NT2/D1 (cell line): Measurements from ENCODE around the gene AMPD3.

Experiments used
- DNase-seq: peaks from one replicate; pipeline ENCODE4 v3.0.0-alpha.2; 2011; ENCODE audit warnings: low read depth, low spot score
- H3K27me3 ChIP-seq: 2 replicates; pipeline ENCODE4 v1.6.0; 2011; ENCODE audit warnings: mild to moderate bottlenecking; ENCODE audit not compliant: insufficient read length, insufficient read depth
- H3K36me3 ChIP-seq: 2 replicates; pipeline ENCODE4 v1.6.1; 2011; ENCODE audit warnings: mild to moderate bottlenecking, low read length, mixed read lengths; ENCODE audit not compliant: insufficient read depth, insufficient read length
- H3K4me1 ChIP-seq: 2 replicates; pipeline ENCODE4 v1.5.1; 2011; ENCODE audit not compliant: insufficient read depth, insufficient read length
- H3K4me3 ChIP-seq: 2 replicates; pipeline ENCODE4 v1.5.1; 2011; ENCODE audit warnings: low read depth; ENCODE audit not compliant: insufficient read length
- H3K9ac ChIP-seq: 2 replicates; pipeline ENCODE4 v1.6.0; 2011; ENCODE audit warnings: low read depth; ENCODE audit not compliant: insufficient read length
- H3K9me3 ChIP-seq: 2 replicates; pipeline ENCODE4 v1.5.1; 2011; ENCODE audit warnings: mild to moderate bottlenecking, low read length; ENCODE audit not compliant: insufficient read depth
- SUZ12 ChIP-seq: IDR thresholded peaks from 2 replicates; pipeline ENCODE4 v1.6.1; 2011; ENCODE audit not compliant: insufficient read length, insufficient read depth; ENCODE audit errors: extremely low read depth
- YY1 ChIP-seq: IDR thresholded peaks from 2 replicates; pipeline ENCODE4 v1.6.1; 2011; ENCODE audit not compliant: insufficient read length, insufficient read depth
- ZNF274 ChIP-seq: IDR thresholded peaks from 2 replicates; pipeline ENCODE4 v1.6.1; 2011; ENCODE audit warnings: mild to moderate bottlenecking, low read depth, low read length

The AMPD3 gene

DNA sequence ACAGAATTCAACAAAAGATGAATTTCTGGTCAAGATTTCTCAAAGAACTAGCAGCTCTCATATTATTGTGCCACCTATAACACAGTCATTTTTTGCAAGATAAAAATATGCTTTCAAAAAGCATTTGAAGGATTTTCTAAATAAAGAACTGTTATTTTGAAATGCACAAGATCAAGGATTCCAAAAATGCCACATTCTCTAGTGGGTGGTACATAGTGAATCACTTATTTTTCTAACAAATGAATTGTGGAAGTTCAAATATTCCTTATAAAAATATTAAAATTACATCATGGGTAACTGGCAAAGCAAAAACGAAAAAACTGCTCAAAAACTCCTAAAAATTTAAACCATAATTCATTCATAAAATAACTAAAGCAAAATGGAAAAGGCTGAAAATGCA is 83.9 kb downstream of the AMPD3 start:
- H3K36me3 ChIP-seq = no peaks in the 10 kb centered on the region
- no peak for DNase-seq
- H3K9me3 ChIP-seq = peaks cover 3% of the 10 kb centered on the region; the same call in 1 of the 2 replicates
- H3K4me3 ChIP-seq = no peak overlapping the region
- H3K4me1 ChIP-seq = no peaks in the 10 kb centered on the region
- TF ChIP-seq YY1 = no peak
- no peak for TF ChIP-seq ZNF274
- no peak for TF ChIP-seq SUZ12
- peaks cover 12% of the 10 kb centered on the region for H3K27me3 ChIP-seq
- H3K9ac ChIP-seq = no peak overlapping the region

DNA sequence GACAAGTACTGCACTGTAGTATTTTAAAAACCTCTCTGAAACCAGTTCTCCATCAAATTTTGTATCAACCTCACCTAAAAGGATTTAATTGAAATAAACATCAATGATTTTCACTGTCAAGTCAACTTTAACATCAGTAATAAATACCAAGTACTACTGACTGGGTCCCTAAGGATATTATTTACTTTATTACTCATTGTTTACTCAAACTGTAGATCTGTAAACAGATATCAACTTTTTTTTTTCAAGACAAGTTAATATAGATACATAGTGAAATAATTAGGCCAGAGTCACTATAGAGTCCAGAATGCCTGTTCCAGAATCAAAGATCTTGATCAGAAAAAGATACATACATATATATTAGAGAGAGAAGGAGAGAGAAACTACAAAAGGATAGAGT is 84.3 kb downstream of the AMPD3 start:
- DNase-seq = no peak
- Histone ChIP-seq H3K9ac (no peak overlapping the region), H3K36me3 (no peaks in the 10 kb centered on the region), H3K4me3 (no peak overlapping the region), H3K9me3 (peaks cover 7% of the 10 kb centered on the region; the same call in 1 of the 2 replicates), H3K27me3 (peaks cover 12% of the 10 kb centered on the region), H3K4me1 (no peaks in the 10 kb centered on the region)
- TF ChIP-seq SUZ12 (no peak), YY1 (no peak), ZNF274 (no peak)

DNA sequence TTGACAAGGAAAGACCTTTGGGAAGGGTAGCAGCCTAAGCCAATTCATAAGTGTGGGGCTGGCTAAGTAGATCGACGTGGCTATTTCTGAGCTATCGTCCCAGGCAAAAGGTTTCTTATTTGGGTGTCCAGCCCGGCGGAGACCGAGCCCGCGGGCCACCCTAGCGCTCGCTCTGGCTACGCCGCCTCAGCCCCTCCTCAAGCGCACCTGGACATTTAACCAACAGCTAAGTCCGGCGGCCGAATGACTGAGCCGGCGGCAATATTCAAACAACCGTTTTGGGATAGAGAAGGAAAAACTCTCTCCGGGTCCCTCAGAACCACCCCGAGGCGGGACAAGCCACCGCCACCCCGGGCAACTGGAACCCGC is 85.5 kb downstream of the AMPD3 start:
- no peak for DNase-seq
- TF ChIP-seq SUZ12 (no peak), YY1 (no peak), ZNF274 (no peak)
- Histone ChIP-seq H3K4me3 (peak overlapping the region; percentile 77), H3K9me3 (peaks cover 16% of the 10 kb centered on the region; the same call in 1 of the 2 replicates), H3K36me3 (no peaks in the 10 kb centered on the region), H3K4me1 (no peaks in the 10 kb centered on the region), H3K9ac (peak overlapping the region; percentile 82), H3K27me3 (peaks cover 12% of the 10 kb centered on the region)

DNA sequence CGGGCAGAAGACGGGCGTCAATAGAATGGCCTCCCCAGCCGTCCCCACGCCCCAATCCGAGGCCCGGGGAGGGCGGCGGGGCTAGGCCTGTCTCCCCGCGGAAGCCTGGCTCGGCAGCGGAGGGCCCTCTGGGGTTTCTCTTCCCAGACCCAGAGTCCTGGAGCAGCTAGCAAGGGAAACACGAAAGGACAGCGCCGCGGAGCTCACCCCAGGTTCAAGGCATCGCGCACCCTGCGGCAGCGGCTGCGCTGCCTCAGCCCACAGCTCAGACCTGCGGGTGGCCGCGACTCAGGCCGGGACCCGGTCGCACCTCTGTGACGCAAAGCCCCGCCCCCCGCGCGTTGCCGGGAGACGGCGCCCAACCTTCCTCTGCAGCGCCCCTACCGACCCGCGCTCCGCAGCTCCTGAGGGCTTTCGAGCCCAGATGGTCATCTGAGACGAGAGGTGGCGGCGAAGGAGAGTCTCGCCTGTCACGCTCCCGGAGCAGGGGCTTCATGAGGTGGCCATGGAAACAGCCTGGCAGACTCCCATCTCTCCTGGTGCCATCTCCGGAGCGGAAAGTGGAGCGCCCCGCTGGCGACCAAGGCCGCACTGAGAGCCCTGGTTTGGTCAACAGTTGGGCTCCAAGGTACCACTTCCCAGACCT is 86.0 kb downstream of the AMPD3 start, which contains the start of gene RNF141:
Gene RNF141, minus strand, starts transcription at position 273 of the 646 bp plus-strand sequence. CDS start 7,029 bp downstream, outside the sequence.
- DNase-seq = peak; percentile 81
- TF ChIP-seq SUZ12 (no peak), YY1 (no peak), ZNF274 (no peak)
- peaks cover 16% of the 10 kb centered on the region; the same call in 1 of the 2 replicates for H3K9me3 ChIP-seq
- H3K4me3 ChIP-seq = peak within 1 kb of the TSS; percentile 77
- H3K4me1 ChIP-seq = no peaks in the 10 kb centered on the region
- peaks cover 12% of the 10 kb centered on the region for H3K27me3 ChIP-seq
- H3K36me3 ChIP-seq = no peaks in the 10 kb centered on the region
- H3K9ac ChIP-seq = peak within 1 kb of the TSS; percentile 82

DNA sequence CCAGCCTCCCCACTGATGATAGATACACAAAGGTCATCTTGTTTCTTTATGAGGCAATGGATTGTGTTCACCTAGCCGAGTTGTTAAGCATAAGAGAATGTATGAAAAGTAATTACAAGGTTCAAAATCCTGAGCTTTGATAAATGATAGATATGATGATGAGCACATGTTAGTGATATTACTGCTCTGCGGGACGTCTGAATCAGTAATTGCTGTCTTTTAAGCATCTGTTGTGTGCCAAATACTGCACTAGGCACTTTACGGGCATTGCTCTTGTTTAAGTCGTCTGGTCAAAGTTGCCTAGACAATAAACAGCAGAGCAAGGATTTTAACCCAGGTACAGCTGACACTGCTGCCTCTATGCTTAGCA is 86.5 kb downstream of the AMPD3 start:
- Histone ChIP-seq H3K9ac (no peak overlapping the region), H3K9me3 (peaks cover 16% of the 10 kb centered on the region; the same call in 1 of the 2 replicates), H3K4me3 (peak overlapping the region; percentile 77), H3K27me3 (peaks cover 12% of the 10 kb centered on the region), H3K4me1 (no peaks in the 10 kb centered on the region), H3K36me3 (no peaks in the 10 kb centered on the region)
- no peak for DNase-seq
- no peak for TF ChIP-seq SUZ12
- no peak for TF ChIP-seq YY1
- TF ChIP-seq ZNF274 = no peak

DNA sequence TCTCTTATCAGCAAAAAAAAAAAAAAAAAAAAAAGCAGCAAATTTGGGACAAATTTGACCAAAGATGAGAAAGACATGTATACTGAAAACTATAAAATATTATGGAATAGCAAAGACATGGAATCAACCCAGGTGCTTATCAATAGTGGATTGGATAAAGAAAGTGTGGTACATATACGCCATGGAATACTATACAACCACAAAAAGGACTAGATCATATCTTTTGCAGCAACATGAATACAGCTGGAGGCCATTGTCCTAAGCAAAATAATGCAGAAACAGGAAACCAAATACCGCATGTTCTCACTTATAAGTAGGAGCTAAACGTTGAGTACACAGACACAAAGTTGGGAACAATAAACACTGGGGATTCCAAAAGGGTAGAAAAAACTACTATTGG is 87.7 kb downstream of the AMPD3 start:
- H3K27me3 ChIP-seq = peaks cover 12% of the 10 kb centered on the region
- no peak for DNase-seq
- no peaks in the 10 kb centered on the region for H3K4me1 ChIP-seq
- no peak overlapping the region for H3K9ac ChIP-seq
- H3K4me3 ChIP-seq = no peak overlapping the region
- TF ChIP-seq SUZ12 = no peak
- no peak for TF ChIP-seq YY1
- TF ChIP-seq ZNF274 = no peak
- no peaks in the 10 kb centered on the region for H3K36me3 ChIP-seq
- peaks cover 16% of the 10 kb centered on the region; the same call in 1 of the 2 replicates for H3K9me3 ChIP-seq

DNA sequence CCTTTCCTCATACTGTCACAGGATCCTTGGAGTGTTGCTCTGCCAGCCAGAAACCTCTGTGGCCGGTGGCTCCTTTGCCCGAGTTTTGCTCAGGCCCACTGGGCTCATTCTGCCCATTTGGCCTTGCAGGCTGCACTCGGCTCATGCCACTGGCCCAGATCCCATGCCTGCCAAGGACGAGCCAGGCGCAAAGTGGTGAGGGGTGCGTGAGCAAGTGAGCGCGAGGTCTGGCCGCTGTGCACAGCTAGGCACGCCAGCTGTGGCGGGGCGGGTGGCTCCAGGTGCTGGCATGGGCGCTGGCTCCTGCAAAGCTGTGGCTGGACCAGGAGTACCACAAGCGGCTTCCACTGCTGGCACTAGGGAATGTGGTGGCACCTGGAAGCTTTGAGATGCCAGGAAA is 88.7 kb downstream of the AMPD3 start:
- Histone ChIP-seq H3K36me3 (no peaks in the 10 kb centered on the region), H3K4me3 (no peak overlapping the region), H3K9me3 (peaks cover 16% of the 10 kb centered on the region; the same call in 1 of the 2 replicates), H3K27me3 (peaks cover 12% of the 10 kb centered on the region), H3K9ac (no peak overlapping the region), H3K4me1 (no peaks in the 10 kb centered on the region)
- no peak for TF ChIP-seq ZNF274
- TF ChIP-seq SUZ12 = no peak
- TF ChIP-seq YY1 = no peak
- no peak for DNase-seq
